ENCODE measurements around the gene ANKRA2. TPM values are rescaled to one million over a fixed set of nuclear protein-coding genes. Genes with fewer than 3 reads are reported as not detected.
A peak's percentile ranks its signal among the peaks of the same experiment; 100 is the strongest.

The ANKRA2 gene
- total and polyA plus RNA-seq, 2 of the 4 experiments (the other 2 are of a cell fraction), result 10.8 to 12.5 TPM

DNA sequence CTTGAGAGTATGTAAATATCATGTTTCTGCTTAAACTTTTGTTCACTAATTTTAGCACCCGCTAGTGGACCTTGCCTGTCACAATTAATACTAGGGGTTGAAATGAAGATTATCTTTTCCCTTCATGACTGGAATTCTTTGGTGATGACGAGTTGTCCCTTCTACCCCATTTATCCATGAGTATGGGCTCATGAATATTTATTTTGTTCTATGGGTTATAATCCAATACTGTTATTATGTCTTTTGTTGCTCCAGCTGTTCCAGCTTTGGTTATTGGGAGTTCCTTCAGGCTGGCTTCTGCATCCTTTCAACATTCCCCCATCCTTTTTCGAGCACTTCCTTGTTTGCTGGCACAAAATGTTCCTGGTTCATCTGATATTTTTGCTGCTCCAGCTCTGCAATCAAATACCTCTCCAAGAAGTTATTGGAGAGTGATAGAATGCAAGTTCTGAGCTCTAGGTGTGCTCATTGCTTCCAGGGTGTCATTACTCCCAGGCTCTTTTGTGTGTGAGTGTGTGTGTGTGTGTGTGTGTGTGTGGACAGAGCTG lies 40.8 kb upstream of the ANKRA2 start:
- 0 out of 2 replicates have a peak overlapping the region, but pooled peaks have one; percentile 20 for H2BK20ac ChIP-seq (ENCODE audit: low read depth, low read length)
- H3K27ac ChIP-seq (ENCODE audit: insufficient read depth, low read length), result no peak overlapping the region
- H3K18ac ChIP-seq (ENCODE audit: low read depth, low read length), result no peak overlapping the region
- H3K4ac ChIP-seq (ENCODE audit: low read depth, low read length), result peak overlapping the region; percentile 57
- no peak overlapping the region for H2BK5ac ChIP-seq (ENCODE audit: low read depth, low read length, poor library complexity, severe bottlenecking)
- peak overlapping the region; percentile 35; the same call in 1 of the 2 replicates for H2BK120ac ChIP-seq (ENCODE audit: low read depth, low read length)
- no peak overlapping the region for H3K4me2 ChIP-seq (ENCODE audit: low read depth, low read length)
- H3K23ac ChIP-seq (ENCODE audit: low read depth, low read length), result no peak overlapping the region
- H2AK5ac ChIP-seq (ENCODE audit: low read depth, low read length), result peak overlapping the region; percentile 85
- intact Hi-C loops (cut with micrococcal nuclease) (no loop called here), in situ Hi-C loops (cut with MboI; ENCODE audit: low sequenced_read_pairs) (no loop called here), dilution Hi-C loops (cut with HindIII; ENCODE audit: low sequenced_read_pairs, unreplicated experiment) (no loop called here)
- no peak overlapping the region for H2AFZ ChIP-seq (replicated peaks; ENCODE audit: low read length, poor library complexity)
- 0 out of 2 replicates have a peak overlapping the region, but pooled peaks have one; percentile 11 for H4K91ac ChIP-seq (ENCODE audit: insufficient read depth, low read depth, low read length)
- WGBS, 2 experiments (ENCODE audit: extremely low coverage in 2 of 2, insufficient read length in 1 of 2), result no CpG with 5 or more reads among the region's 3 CpGs
- ChIA-PET POLR2A (ENCODE audit: unreplicated experiment) (no interaction called here), CTCF (no interaction called here)
- BruUV-seq (replicated peaks), result no TSS peak
- H3K9me3 ChIP-seq (ENCODE audit: control insufficient read depth, insufficient read depth, low read length), result no peaks in the 10 kb centered on the region
- no peak overlapping the region for H3K4me3 ChIP-seq (ENCODE audit: insufficient read depth, low read depth, low read length)
- H3K36me3 ChIP-seq (ENCODE audit: control insufficient read depth, insufficient read depth, low read length), result no peaks in the 10 kb centered on the region
- ATAC-seq (ENCODE audit: low read depth) (peak; percentile 37; the same call in 1 of the 2 replicates), DNase-seq (no peak)
- H2BK15ac ChIP-seq (ENCODE audit: low read depth, low read length), result peak overlapping the region; percentile 36; the same call in 1 of the 3 replicates
- no peak overlapping the region for H3K56ac ChIP-seq (ENCODE audit: extremely low read depth, insufficient read depth, low read length)
- no peaks in the 10 kb centered on the region for H4K20me1 ChIP-seq (ENCODE audit: insufficient read depth, low read length)
- TF ChIP-seq, protein P1, sequence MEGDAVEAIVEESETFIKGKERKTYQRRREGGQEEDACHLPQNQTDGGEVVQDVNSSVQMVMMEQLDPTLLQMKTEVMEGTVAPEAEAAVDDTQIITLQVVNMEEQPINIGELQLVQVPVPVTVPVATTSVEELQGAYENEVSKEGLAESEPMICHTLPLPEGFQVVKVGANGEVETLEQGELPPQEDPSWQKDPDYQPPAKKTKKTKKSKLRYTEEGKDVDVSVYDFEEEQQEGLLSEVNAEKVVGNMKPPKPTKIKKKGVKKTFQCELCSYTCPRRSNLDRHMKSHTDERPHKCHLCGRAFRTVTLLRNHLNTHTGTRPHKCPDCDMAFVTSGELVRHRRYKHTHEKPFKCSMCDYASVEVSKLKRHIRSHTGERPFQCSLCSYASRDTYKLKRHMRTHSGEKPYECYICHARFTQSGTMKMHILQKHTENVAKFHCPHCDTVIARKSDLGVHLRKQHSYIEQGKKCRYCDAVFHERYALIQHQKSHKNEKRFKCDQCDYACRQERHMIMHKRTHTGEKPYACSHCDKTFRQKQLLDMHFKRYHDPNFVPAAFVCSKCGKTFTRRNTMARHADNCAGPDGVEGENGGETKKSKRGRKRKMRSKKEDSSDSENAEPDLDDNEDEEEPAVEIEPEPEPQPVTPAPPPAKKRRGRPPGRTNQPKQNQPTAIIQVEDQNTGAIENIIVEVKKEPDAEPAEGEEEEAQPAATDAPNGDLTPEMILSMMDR (conservative IDR thresholded peaks at IDR 0.05; ENCODE audit: low read depth, low read length), result no peak
- TF ChIP-seq CEBPB (IDR thresholded peaks at IDR 0.05; ENCODE audit: low read depth, low read length) (no peak), POLR2A (IDR thresholded peaks at IDR 0.05; ENCODE audit: low read depth, low read length) (no peak), SMC3 (IDR thresholded peaks at IDR 0.05; ENCODE audit: low read depth, low read length) (no peak), MAFK (IDR thresholded peaks at IDR 0.05; ENCODE audit: low read depth, low read length) (no peak), NFE2L2 (IDR thresholded peaks at IDR 0.05; ENCODE audit: low read depth, low read length) (no peak), BHLHE40 (IDR thresholded peaks at IDR 0.05; ENCODE audit: low read depth, low read length) (no peak), RCOR1 (IDR thresholded peaks at IDR 0.05; ENCODE audit: insufficient replicate concordance, low read length) (no peak), MXI1 (IDR thresholded peaks at IDR 0.05; ENCODE audit: borderline replicate concordance, low read depth, low read length) (no peak), CHD1 (IDR thresholded peaks at IDR 0.05; ENCODE audit: low read depth, low read length) (no peak)
- no peaks in the 10 kb centered on the region for H3K27me3 ChIP-seq (ENCODE audit: control insufficient read depth, insufficient read depth, low read length)
- no peak overlapping the region for H2AK9ac ChIP-seq (replicated peaks; ENCODE audit: low read depth, low read length, poor library complexity)
- H3K9ac ChIP-seq (ENCODE audit: low read depth, low read length), result no peak overlapping the region
- peaks cover 9% of the 10 kb centered on the region for H3K4me1 ChIP-seq (ENCODE audit: control insufficient read depth, insufficient read depth, low read length)
- peak overlapping the region; percentile 38; the same call in 1 of the 2 replicates for H3K14ac ChIP-seq (replicated peaks; ENCODE audit: low read depth, low read length)
- peaks cover 10% of the 10 kb centered on the region for H3K9me1 ChIP-seq (ENCODE audit: insufficient read depth, low read length)
- no peak overlapping the region for H4K5ac ChIP-seq (ENCODE audit: low read depth, low read length)
- no peaks in the 10 kb centered on the region for H3K79me1 ChIP-seq (ENCODE audit: low read depth in 1 of 2, low read length in 2 of 2)
- peak overlapping the region in 1 of 2 experiments; percentile 9; a peak in 1 of 4 replicates for H4K8ac ChIP-seq (ENCODE audit: low read depth in 2 of 2, low read length in 2 of 2)
